NT2/D1 (cell line): Measurements from ENCODE around the gene KRTAP20-2.

ENCODE experiments used
- SUZ12 ChIP-seq: IDR thresholded peaks from 2 replicates; pipeline ENCODE4 v1.6.1; 2011; ENCODE audit not compliant: insufficient read length, insufficient read depth; ENCODE audit errors: extremely low read depth
- YY1 ChIP-seq: IDR thresholded peaks from 2 replicates; pipeline ENCODE4 v1.6.1; 2011; ENCODE audit not compliant: insufficient read length, insufficient read depth
- ZNF274 ChIP-seq: IDR thresholded peaks from 2 replicates; pipeline ENCODE4 v1.6.1; 2011; ENCODE audit warnings: mild to moderate bottlenecking, low read depth, low read length

- no peak for TF ChIP-seq ZNF274
- no peak for TF ChIP-seq SUZ12
- TF ChIP-seq YY1: no peak
Measured at GRCh38 chr21:30592140-30592539, 42.9 kb upstream of the KRTAP20-2 start, which contains the start of gene KRTAP6-3.
